GM23338 (cell line): ENCODE data around the gene CTRB1.

ENCODE experiments used
- TF ChIP-seq, protein P1 (sequence below): IDR thresholded peaks from one replicate; pipeline ENCODE4 v1.6.1; 2018; ENCODE audit warnings: antibody characterized with exemption; ENCODE audit not compliant: unreplicated experiment
- TF ChIP-seq, protein P2 (sequence below), 2 experiments: fragments of 200-600 bp in 1 of 2; sonication (generic) in 1 of 2; conservative IDR thresholded peaks; 2 replicates each; pipeline versions ENCODE4 v1.5.1 to v1.6.1; 2016 to 2017; ENCODE audit warnings: antibody characterized with exemption in 2 of 2, low read depth in 2 of 2, mild to moderate bottlenecking in 2 of 2, moderate library complexity in 1 of 2

DNA sequence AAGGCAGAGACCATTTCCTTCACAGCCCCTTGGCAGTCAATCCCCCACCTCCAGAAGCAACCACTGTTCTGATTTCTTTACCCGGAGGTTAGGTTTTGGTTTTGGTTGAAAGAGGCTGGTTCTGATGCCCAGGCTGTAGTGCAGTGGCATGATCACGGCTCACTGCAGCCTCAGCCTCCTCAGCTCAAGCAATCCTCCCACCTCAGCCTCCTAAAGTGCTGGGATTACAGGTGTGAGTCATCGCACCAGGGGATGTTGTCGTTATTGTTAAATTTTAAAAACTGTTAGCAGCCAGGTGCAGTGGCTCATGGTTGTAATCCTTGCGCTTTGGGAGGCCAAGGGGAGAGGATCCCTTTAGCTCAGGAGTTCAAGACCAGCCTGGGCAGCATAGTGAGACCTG lies 8.8 kb upstream of the CTRB1 start:
- TF ChIP-seq, protein P1, sequence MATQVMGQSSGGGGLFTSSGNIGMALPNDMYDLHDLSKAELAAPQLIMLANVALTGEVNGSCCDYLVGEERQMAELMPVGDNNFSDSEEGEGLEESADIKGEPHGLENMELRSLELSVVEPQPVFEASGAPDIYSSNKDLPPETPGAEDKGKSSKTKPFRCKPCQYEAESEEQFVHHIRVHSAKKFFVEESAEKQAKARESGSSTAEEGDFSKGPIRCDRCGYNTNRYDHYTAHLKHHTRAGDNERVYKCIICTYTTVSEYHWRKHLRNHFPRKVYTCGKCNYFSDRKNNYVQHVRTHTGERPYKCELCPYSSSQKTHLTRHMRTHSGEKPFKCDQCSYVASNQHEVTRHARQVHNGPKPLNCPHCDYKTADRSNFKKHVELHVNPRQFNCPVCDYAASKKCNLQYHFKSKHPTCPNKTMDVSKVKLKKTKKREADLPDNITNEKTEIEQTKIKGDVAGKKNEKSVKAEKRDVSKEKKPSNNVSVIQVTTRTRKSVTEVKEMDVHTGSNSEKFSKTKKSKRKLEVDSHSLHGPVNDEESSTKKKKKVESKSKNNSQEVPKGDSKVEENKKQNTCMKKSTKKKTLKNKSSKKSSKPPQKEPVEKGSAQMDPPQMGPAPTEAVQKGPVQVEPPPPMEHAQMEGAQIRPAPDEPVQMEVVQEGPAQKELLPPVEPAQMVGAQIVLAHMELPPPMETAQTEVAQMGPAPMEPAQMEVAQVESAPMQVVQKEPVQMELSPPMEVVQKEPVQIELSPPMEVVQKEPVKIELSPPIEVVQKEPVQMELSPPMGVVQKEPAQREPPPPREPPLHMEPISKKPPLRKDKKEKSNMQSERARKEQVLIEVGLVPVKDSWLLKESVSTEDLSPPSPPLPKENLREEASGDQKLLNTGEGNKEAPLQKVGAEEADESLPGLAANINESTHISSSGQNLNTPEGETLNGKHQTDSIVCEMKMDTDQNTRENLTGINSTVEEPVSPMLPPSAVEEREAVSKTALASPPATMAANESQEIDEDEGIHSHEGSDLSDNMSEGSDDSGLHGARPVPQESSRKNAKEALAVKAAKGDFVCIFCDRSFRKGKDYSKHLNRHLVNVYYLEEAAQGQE = no peak
- TF ChIP-seq, protein P2, sequence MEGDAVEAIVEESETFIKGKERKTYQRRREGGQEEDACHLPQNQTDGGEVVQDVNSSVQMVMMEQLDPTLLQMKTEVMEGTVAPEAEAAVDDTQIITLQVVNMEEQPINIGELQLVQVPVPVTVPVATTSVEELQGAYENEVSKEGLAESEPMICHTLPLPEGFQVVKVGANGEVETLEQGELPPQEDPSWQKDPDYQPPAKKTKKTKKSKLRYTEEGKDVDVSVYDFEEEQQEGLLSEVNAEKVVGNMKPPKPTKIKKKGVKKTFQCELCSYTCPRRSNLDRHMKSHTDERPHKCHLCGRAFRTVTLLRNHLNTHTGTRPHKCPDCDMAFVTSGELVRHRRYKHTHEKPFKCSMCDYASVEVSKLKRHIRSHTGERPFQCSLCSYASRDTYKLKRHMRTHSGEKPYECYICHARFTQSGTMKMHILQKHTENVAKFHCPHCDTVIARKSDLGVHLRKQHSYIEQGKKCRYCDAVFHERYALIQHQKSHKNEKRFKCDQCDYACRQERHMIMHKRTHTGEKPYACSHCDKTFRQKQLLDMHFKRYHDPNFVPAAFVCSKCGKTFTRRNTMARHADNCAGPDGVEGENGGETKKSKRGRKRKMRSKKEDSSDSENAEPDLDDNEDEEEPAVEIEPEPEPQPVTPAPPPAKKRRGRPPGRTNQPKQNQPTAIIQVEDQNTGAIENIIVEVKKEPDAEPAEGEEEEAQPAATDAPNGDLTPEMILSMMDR (conservative IDR thresholded peaks at IDR 0.05; ENCODE audit: low read depth in 2 of 2) = no peak
